Aorta (tissue), 5 donors: ENCODE results near the gene NCKAP5. TPM values are rescaled to one million over a fixed set of nuclear protein-coding genes. Genes with fewer than 3 reads are reported as not detected.

ENCODE experiments used
- ATAC-seq: fragments of 200-7000 bp; cut with Tn5 transposase; one replicate; pipeline ENCODE4 v1.9.1; 2022; ENCODE audit warnings: moderate library complexity; ENCODE audit not compliant: low FRiP score
- DNase-seq, 2 donors: peaks; one replicate each; pipeline ENCODE4 v3.0.0-alpha.2; 2020
- H3K27ac ChIP-seq, 2 donors: one replicate each; pipeline ENCODE4 v1.5.1; 2013; ENCODE audit warnings: low read length in 2 of 2, mild to moderate bottlenecking in 2 of 2, moderate library complexity in 2 of 2, control low read depth in 1 of 2, inconsistent platforms in 1 of 2, low read depth in 1 of 2
- H3K27me3 ChIP-seq, 2 donors: one replicate each; pipeline ENCODE4 v1.6.1; 2013; ENCODE audit warnings: control low read depth in 1 of 2, low read length in 1 of 2, mild to moderate bottlenecking in 1 of 2, moderate library complexity in 1 of 2; ENCODE audit not compliant: insufficient read depth in 2 of 2, control insufficient read depth in 1 of 2
- H3K36me3 ChIP-seq, 2 donors: one replicate each; pipeline ENCODE4 v1.6.1; 2013; ENCODE audit warnings: control low read depth in 1 of 2, low read length in 1 of 2, mild to moderate bottlenecking in 1 of 2; ENCODE audit not compliant: insufficient read depth in 2 of 2, control insufficient read depth in 1 of 2
- H3K4me1 ChIP-seq, 2 donors: one replicate each; pipeline ENCODE4 v1.6.1; 2013; ENCODE audit warnings: low read length in 2 of 2, control low read depth in 1 of 2, mild to moderate bottlenecking in 1 of 2, moderate library complexity in 1 of 2; ENCODE audit not compliant: insufficient read depth in 2 of 2, control insufficient read depth in 1 of 2
- H3K4me3 ChIP-seq, 2 donors: one replicate each; pipeline ENCODE4 v1.5.1; 2013; ENCODE audit warnings: low read length in 2 of 2, control low read depth in 1 of 2, mild to moderate bottlenecking in 1 of 2
- H3K9me3 ChIP-seq: one replicate; pipeline ENCODE4 v1.6.1; 2013; ENCODE audit warnings: mild to moderate bottlenecking, low read length; ENCODE audit not compliant: control insufficient read depth
- WGBS, 2 donors: extraction: QIAGEN DNeasy Blood & Tissue Kit; methylation state at CpG; one replicate each; pipeline ENCODE4 v1.1.7; 2013; 5-methylcytosine and 5-hydroxymethylcytosine counted together
- intact Hi-C, 2 donors: fragments of 100-400 bp; cut with DNase I; formaldehyde crosslinking; loops; one replicate each; pipeline versions ENCODE4 v1.14.2 to v1.15.0; 2022
- polyA plus RNA-seq, 2 donors: library from polyadenylated mRNA; stranded (reverse); fragments of 200-250 nt; gene quantifications; one replicate each; pipeline ENCODE4 v1.2.3, GENCODE V29; 2013
- total RNA-seq, 2 donors: library from RNA; stranded (reverse); fragmentation: NEBNext Ultra II Directional; extraction: Animal tissue kit (Norgen Biotek cat#: 25700); gene quantifications; one replicate each; pipeline ENCODE4 v1.2.1, GENCODE V29; 2021
- donor health status: healthy with polysubstance abuse.
- donor health status: Bipolar disorder and iron deficiency.
- donor health status: DM: no; HTN: no; CAD: no.
- donor health status: DM: no; HTN: no; CAD: no.
- donor health status: DM: yes; HTN: yes; CAD: no.

The NCKAP5 gene
- total and polyA plus RNA-seq, 4 donors: 0.75 to 7.5 (median 2.4) TPM; not detected in 1

DNA sequence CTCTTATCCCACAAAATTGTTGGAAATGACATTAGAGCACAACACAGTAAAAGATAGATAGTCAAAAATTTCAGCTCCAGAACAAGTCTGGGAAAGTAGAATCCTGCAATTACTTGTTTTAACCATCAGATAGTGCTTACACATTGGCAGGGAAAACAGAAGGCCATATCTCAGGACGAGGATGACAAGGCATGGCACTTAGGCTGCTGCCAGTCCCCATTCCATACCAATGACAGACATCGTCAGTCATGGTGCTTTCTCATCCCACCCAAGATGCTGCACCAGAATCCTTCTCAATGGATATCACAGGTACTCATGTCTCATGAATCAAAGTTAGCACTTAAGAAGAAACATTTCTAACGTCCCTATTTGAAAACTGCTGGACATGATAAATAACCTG lies 187.3 kb downstream of the NCKAP5 start:
- no peak overlapping the region for H3K27ac ChIP-seq
- H3K36me3 ChIP-seq: no peaks in the 10 kb centered on the region
- H3K9me3 ChIP-seq: no peaks in the 10 kb centered on the region
- intact Hi-C loops: no loop called here
- no peaks in the 10 kb centered on the region for H3K27me3 ChIP-seq
- no peak for DNase-seq
- H3K4me1 ChIP-seq: no peaks in the 10 kb centered on the region
- no peak overlapping the region for H3K4me3 ChIP-seq
- 51 to 56% methylated on average over 3 of the region's 3 CpGs for WGBS, 2 donors
- no peak for ATAC-seq

- Histone ChIP-seq H3K9me3 (no peaks in the 10 kb centered on the region), H3K27ac (no peak overlapping the region), H3K4me1 (no peaks in the 10 kb centered on the region), H3K36me3 (no peaks in the 10 kb centered on the region), H3K4me3 (no peak overlapping the region), H3K27me3 (no peaks in the 10 kb centered on the region)
- 87 to 89% methylated on average over 7 of the region's 7 CpGs for WGBS, 2 donors
- intact Hi-C loops: no loop called here
- DNase-seq (no peak), ATAC-seq (no peak)
Observed at GRCh38 chr2:133378928-133379549, 189.2 kb downstream of the NCKAP5 start.

GRCh38 chr2:133378386-133378785 lies 189.9 kb downstream of the NCKAP5 start:
- 51 to 100% methylated on average over 1 of the region's 1 CpG for WGBS, 2 donors
- intact Hi-C loops: no loop called here

DNA sequence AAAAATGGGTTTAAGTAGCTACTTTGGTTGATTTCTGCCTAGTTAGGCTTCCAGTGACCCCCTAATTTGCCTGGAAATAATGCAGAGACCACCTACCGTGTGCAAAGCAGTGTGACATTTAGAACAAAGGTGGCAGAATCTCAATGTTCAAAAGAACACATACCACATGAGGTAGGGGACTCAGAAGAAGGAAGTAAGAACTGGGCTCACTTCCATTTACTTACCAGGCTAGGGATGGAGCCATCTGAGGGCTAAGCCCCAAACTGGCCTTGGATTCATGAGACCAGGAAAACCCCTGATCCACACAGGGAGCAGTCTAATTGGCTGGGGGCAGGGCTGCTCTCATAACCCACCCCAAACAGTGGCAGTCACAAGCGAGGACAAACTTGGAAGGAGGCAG lies 190.7 kb downstream of the NCKAP5 start:
- 62 to 68% methylated on average over 2 of the region's 2 CpGs for WGBS, 2 donors
- no peak for ATAC-seq
- H3K4me3 ChIP-seq: no peak overlapping the region
- no peaks in the 10 kb centered on the region for H3K36me3 ChIP-seq
- H3K4me1 ChIP-seq: no peaks in the 10 kb centered on the region
- H3K27me3 ChIP-seq: no peaks in the 10 kb centered on the region
- intact Hi-C loops: no loop called here
- no peak for DNase-seq
- no peaks in the 10 kb centered on the region for H3K9me3 ChIP-seq
- no peak overlapping the region for H3K27ac ChIP-seq

More at GRCh38 chr2:133378386-133378785, 189.9 kb downstream of the NCKAP5 start:
- H3K27ac ChIP-seq: no peak overlapping the region
- no peaks in the 10 kb centered on the region for H3K36me3 ChIP-seq
- DNase-seq (no peak), ATAC-seq (no peak)
- H3K27me3 ChIP-seq: no peaks in the 10 kb centered on the region
- H3K9me3 ChIP-seq: no peaks in the 10 kb centered on the region
- H3K4me1 ChIP-seq: no peaks in the 10 kb centered on the region
- H3K4me3 ChIP-seq: no peak overlapping the region

GRCh38 chr2:133377021-133377481 lies 191.2 kb downstream of the NCKAP5 start:
- intact Hi-C loops: no loop called here
- H3K36me3 ChIP-seq: no peaks in the 10 kb centered on the region
- ATAC-seq (no peak), DNase-seq (no peak)
- no peaks in the 10 kb centered on the region for H3K27me3 ChIP-seq
- H3K4me1 ChIP-seq: no peaks in the 10 kb centered on the region
- no peaks in the 10 kb centered on the region for H3K9me3 ChIP-seq
- H3K4me3 ChIP-seq: no peak overlapping the region
- H3K27ac ChIP-seq: no peak overlapping the region

DNA sequence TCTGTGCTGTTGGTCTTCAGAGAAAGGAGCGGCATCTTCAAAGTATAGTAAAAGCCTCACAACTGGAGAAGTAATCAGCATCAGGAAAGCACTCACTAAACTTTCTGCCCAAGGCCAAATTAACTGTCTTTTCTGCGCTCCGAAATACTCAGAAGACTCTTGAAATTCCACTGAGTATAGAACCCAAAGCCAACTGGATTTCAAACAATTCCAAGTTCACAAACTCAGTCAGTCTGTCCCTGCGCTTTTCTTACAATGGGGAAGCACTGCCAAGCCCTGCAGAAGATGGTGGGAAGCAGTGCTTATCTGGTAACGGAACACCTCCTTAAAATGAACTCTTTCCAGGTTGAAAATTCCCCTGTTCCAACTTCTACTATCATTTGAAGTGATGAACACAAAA lies 193.5 kb downstream of the NCKAP5 start:
- no peak for DNase-seq
- Histone ChIP-seq H3K4me3 (no peak overlapping the region), H3K27me3 (no peaks in the 10 kb centered on the region), H3K27ac (no peak overlapping the region), H3K4me1 (no peaks in the 10 kb centered on the region), H3K36me3 (no peaks in the 10 kb centered on the region), H3K9me3 (no peaks in the 10 kb centered on the region)
- intact Hi-C loops: no loop called here
- ATAC-seq: no peak
- WGBS, 2 donors: 91 to 95% methylated on average over 5 of the region's 5 CpGs

- Histone ChIP-seq H3K36me3 (no peaks in the 10 kb centered on the region), H3K27me3 (no peaks in the 10 kb centered on the region), H3K4me1 (no peaks in the 10 kb centered on the region), H3K9me3 (no peaks in the 10 kb centered on the region), H3K27ac (no peak overlapping the region), H3K4me3 (no peak overlapping the region)
- WGBS, 2 donors: 92 to 95% methylated on average over 3 of the region's 3 CpGs
- no peak for ATAC-seq
- no peak for DNase-seq
- intact Hi-C loops: no loop called here
Observed at GRCh38 chr2:133371286-133371685, 197.0 kb downstream of the NCKAP5 start.

GRCh38 chr2:133369901-133370658 lies 198.2 kb downstream of the NCKAP5 start:
- Histone ChIP-seq H3K4me1 (no peaks in the 10 kb centered on the region), H3K36me3 (no peaks in the 10 kb centered on the region), H3K27me3 (no peaks in the 10 kb centered on the region), H3K27ac (no peak overlapping the region), H3K4me3 (no peak overlapping the region), H3K9me3 (no peaks in the 10 kb centered on the region)
- WGBS, 2 donors: 93 to 95% methylated on average over 3 of the region's 3 CpGs
- intact Hi-C loops: no loop called here
- DNase-seq (no peak), ATAC-seq (no peak)

GRCh38 chr2:133365117-133365516 lies 203.1 kb downstream of the NCKAP5 start:
- Histone ChIP-seq H3K27me3 (no peaks in the 10 kb centered on the region), H3K4me3 (no peak overlapping the region), H3K4me1 (no peaks in the 10 kb centered on the region), H3K27ac (no peak overlapping the region), H3K36me3 (no peaks in the 10 kb centered on the region), H3K9me3 (no peaks in the 10 kb centered on the region)
- ATAC-seq (no peak), DNase-seq (no peak)
- 91 to 97% methylated on average over 1 of the region's 1 CpG for WGBS, 2 donors
- intact Hi-C loops: no loop called here
